Mesenchymal stem cell (in vitro differentiated cells and primary cell): ENCODE data around the gene ZBTB21.

Experiments
- DNase-seq: peaks from one replicate; pipeline ENCODE4 v3.0.0-alpha.2; 2013
- H2AFZ ChIP-seq: one replicate; pipeline ENCODE4 v1.6.1; 2013; ENCODE audit warnings: low read depth, mild to moderate bottlenecking, control low read depth, inconsistent platforms, low read length, moderate library complexity
- H2AK5ac ChIP-seq: 2 replicates; pipeline ENCODE4 v1.6.1; 2013; ENCODE audit warnings: low read length, moderate library complexity, mild to moderate bottlenecking, inconsistent platforms; ENCODE audit not compliant: severe bottlenecking
- H2BK120ac ChIP-seq: one replicate; pipeline ENCODE4 v1.6.1; 2013; ENCODE audit warnings: low read depth, mild to moderate bottlenecking, inconsistent platforms, low read length, moderate library complexity
- H2BK12ac ChIP-seq, 2 experiments: one replicate each; pipeline ENCODE4 v1.6.1; 2013; ENCODE audit warnings: inconsistent platforms in 2 of 2, low read length in 2 of 2, mild to moderate bottlenecking in 2 of 2, moderate library complexity in 2 of 2, control low read depth in 1 of 2
- H2BK15ac ChIP-seq: one replicate; pipeline ENCODE4 v1.6.1; 2013; ENCODE audit warnings: mild to moderate bottlenecking, low read depth, inconsistent platforms; ENCODE audit not compliant: poor library complexity, severe bottlenecking
- H2BK5ac ChIP-seq: 2 replicates; pipeline ENCODE4 v1.6.1; 2013; ENCODE audit warnings: low read depth, mild to moderate bottlenecking, low read length, control low read depth, inconsistent platforms; ENCODE audit not compliant: poor library complexity, severe bottlenecking
- H3K14ac ChIP-seq, 2 experiments: one replicate each; pipeline ENCODE4 v1.6.1; 2013; ENCODE audit warnings: inconsistent platforms in 2 of 2, low read length in 2 of 2, control low read depth in 1 of 2, mild to moderate bottlenecking in 1 of 2, moderate library complexity in 1 of 2
- H3K18ac ChIP-seq, 2 experiments: one replicate each; pipeline ENCODE4 v1.6.1; 2013; ENCODE audit warnings: inconsistent platforms in 2 of 2, low read length in 2 of 2, control low read depth in 1 of 2, low read depth in 1 of 2, mild to moderate bottlenecking in 1 of 2
- H3K23ac ChIP-seq, 2 experiments: one replicate each; pipeline ENCODE4 v1.6.1; 2013; ENCODE audit warnings: inconsistent platforms in 2 of 2, low read length in 2 of 2, mild to moderate bottlenecking in 2 of 2, moderate library complexity in 2 of 2, control low read depth in 1 of 2
- H3K27ac ChIP-seq: 2 replicates; pipeline ENCODE4 v1.5.1; 2013; ENCODE audit warnings: mild to moderate bottlenecking, moderate library complexity, low read length, control low read depth, inconsistent platforms; ENCODE audit not compliant: poor library complexity, severe bottlenecking
- H3K27me3 ChIP-seq, 2 experiments: 2 replicates each; pipeline versions ENCODE4 v1.6.1 to v1.7.0; 2013; ENCODE audit warnings: low read length in 2 of 2, mild to moderate bottlenecking in 2 of 2, moderate library complexity in 2 of 2, control low read depth in 1 of 2, inconsistent platforms in 1 of 2; ENCODE audit not compliant: control insufficient read depth in 1 of 2, insufficient read depth in 1 of 2
- H3K36me3 ChIP-seq, 2 experiments: 2 replicates each; pipeline versions ENCODE4 v1.6.1 to v1.7.0; 2013; ENCODE audit warnings: low read length in 2 of 2, control low read depth in 1 of 2, inconsistent platforms in 1 of 2, low read depth in 1 of 2, mild to moderate bottlenecking in 1 of 2; ENCODE audit not compliant: insufficient read depth in 2 of 2, control insufficient read depth in 1 of 2
- H3K4ac ChIP-seq, 2 experiments: one replicate each; pipeline ENCODE4 v1.6.1; 2013; ENCODE audit warnings: inconsistent platforms in 2 of 2, low read length in 2 of 2, mild to moderate bottlenecking in 2 of 2, moderate library complexity in 2 of 2, control low read depth in 1 of 2, low read depth in 1 of 2
- H3K4me1 ChIP-seq: 2 replicates; pipeline ENCODE4 v1.6.1; 2013; ENCODE audit warnings: low read depth, low read length, control low read depth; ENCODE audit not compliant: control insufficient read depth, insufficient read depth
- H3K4me2 ChIP-seq: 2 replicates; pipeline ENCODE4 v1.6.1; 2013; ENCODE audit warnings: low read length, mild to moderate bottlenecking, inconsistent platforms; ENCODE audit not compliant: poor library complexity, severe bottlenecking
- H3K4me3 ChIP-seq, 2 experiments: 2 replicates each; pipeline versions ENCODE4 v1.5.1 to v1.7.0; 2013; ENCODE audit warnings: low read length in 2 of 2, mild to moderate bottlenecking in 2 of 2, control low read depth in 1 of 2, low read depth in 1 of 2; ENCODE audit not compliant: insufficient read depth in 1 of 2
- H3K79me1 ChIP-seq: replicated peaks from 2 replicates; pipeline ENCODE4 v1.6.1; 2013; ENCODE audit warnings: mild to moderate bottlenecking, control low read depth, low read length, inconsistent platforms; ENCODE audit not compliant: poor library complexity, severe bottlenecking
- H3K9ac ChIP-seq: 2 replicates; pipeline ENCODE4 v1.7.0; 2013; ENCODE audit warnings: mild to moderate bottlenecking, low read length, moderate library complexity
- H3K9me3 ChIP-seq: 2 replicates; pipeline ENCODE4 v1.7.0; 2013; ENCODE audit warnings: mild to moderate bottlenecking, low read length; ENCODE audit not compliant: control insufficient read depth
- H4K8ac ChIP-seq: one replicate; pipeline ENCODE4 v1.6.1; 2013; ENCODE audit warnings: inconsistent platforms, mild to moderate bottlenecking, low read length, moderate library complexity
- H4K91ac ChIP-seq: one replicate; pipeline ENCODE4 v1.6.1; 2013; ENCODE audit warnings: mild to moderate bottlenecking, low read length, inconsistent platforms
- WGBS: methylation state at CpG from one replicate; pipeline ENCODE4 v1.1.7; 2013; ENCODE audit warnings: mixed read lengths; 5-methylcytosine and 5-hydroxymethylcytosine counted together

The ZBTB21 gene

GRCh38 chr21:42057851-42058437 is 47.8 kb upstream of the ZBTB21 start:
- H2BK15ac ChIP-seq: no peak overlapping the region
- 78% methylated on average over 11 of the region's 11 CpGs for WGBS
- H3K23ac ChIP-seq: peak overlapping the region in 1 of 2 experiments; percentile 61
- H3K9ac ChIP-seq: no peak overlapping the region
- no peaks in the 10 kb centered on the region for H3K4me1 ChIP-seq
- peak overlapping the region; percentile 52 to 63 for H3K18ac ChIP-seq
- H3K27me3 ChIP-seq: peaks cover 6 to 80% of the 10 kb centered on the region in 2 experiments
- no peak overlapping the region for H3K4me2 ChIP-seq
- peak overlapping the region in 1 of 2 experiments; percentile 78 for H3K14ac ChIP-seq
- H3K79me1 ChIP-seq: no peaks in the 10 kb centered on the region
- DNase-seq: peak; percentile 60
- peak overlapping the region; percentile 69 for H2BK120ac ChIP-seq
- peak overlapping the region; percentile 15 for H4K8ac ChIP-seq
- peak overlapping the region; percentile 5 for H4K91ac ChIP-seq
- H2BK5ac ChIP-seq: no peak overlapping the region
- H2BK12ac ChIP-seq: peak overlapping the region; percentile 86 to 89
- H3K9me3 ChIP-seq: peaks cover 6% of the 10 kb centered on the region
- peak overlapping the region; percentile 52 for H3K4ac ChIP-seq
- H2AFZ ChIP-seq: no peak overlapping the region
- H2AK5ac ChIP-seq: no peak overlapping the region
- no peak overlapping the region for H3K4me3 ChIP-seq
- H3K36me3 ChIP-seq: no peaks in the 10 kb centered on the region
- H3K27ac ChIP-seq: no peak overlapping the region

GRCh38 chr21:42056996-42057689 is 47.0 kb upstream of the ZBTB21 start:
- no peak overlapping the region for H2AK5ac ChIP-seq
- peak overlapping the region; percentile 86 to 92 for H3K18ac ChIP-seq
- 25% methylated on average over 13 of the region's 17 CpGs for WGBS
- no peak overlapping the region for H2BK5ac ChIP-seq
- H3K79me1 ChIP-seq: no peaks in the 10 kb centered on the region
- H2BK120ac ChIP-seq: peak overlapping the region; percentile 87
- peak overlapping the region; percentile 52 to 92 for H3K4ac ChIP-seq
- no peak overlapping the region for H3K27ac ChIP-seq
- no peak overlapping the region for H3K14ac ChIP-seq
- H3K9me3 ChIP-seq: peaks cover 13% of the 10 kb centered on the region
- H3K23ac ChIP-seq: no peak overlapping the region
- peaks cover 6 to 76% of the 10 kb centered on the region in 2 experiments for H3K27me3 ChIP-seq
- peak overlapping the region; percentile 96 for H4K91ac ChIP-seq
- no peaks in the 10 kb centered on the region for H3K4me1 ChIP-seq
- H2AFZ ChIP-seq: no peak overlapping the region
- H4K8ac ChIP-seq: peak overlapping the region; percentile 78
- H2BK12ac ChIP-seq: peak overlapping the region; percentile 61 to 80
- DNase-seq: peak; percentile 98
- H3K36me3 ChIP-seq: no peaks in the 10 kb centered on the region
- H2BK15ac ChIP-seq: no peak overlapping the region
- no peak overlapping the region for H3K9ac ChIP-seq
- H3K4me3 ChIP-seq: no peak overlapping the region
- H3K4me2 ChIP-seq: no peak overlapping the region

- H3K23ac ChIP-seq: peak overlapping the region in 1 of 2 experiments; percentile 4
- H2BK15ac ChIP-seq: no peak overlapping the region
- H3K9ac ChIP-seq: no peak overlapping the region
- no peak overlapping the region for H2AFZ ChIP-seq
- no peaks in the 10 kb centered on the region for H3K79me1 ChIP-seq
- H3K36me3 ChIP-seq: no peaks in the 10 kb centered on the region
- peak overlapping the region; percentile 61 to 80 for H2BK12ac ChIP-seq
- no peak overlapping the region for H3K4me3 ChIP-seq
- DNase-seq: no peak
- peaks cover 6 to 69% of the 10 kb centered on the region in 2 experiments for H3K27me3 ChIP-seq
- peak overlapping the region; percentile 78 for H4K8ac ChIP-seq
- H3K14ac ChIP-seq: no peak overlapping the region
- no peak overlapping the region for H2BK5ac ChIP-seq
- peak overlapping the region; percentile 87 for H2BK120ac ChIP-seq
- H3K4ac ChIP-seq: peak overlapping the region; percentile 60 to 92
- peak overlapping the region; percentile 86 to 92 for H3K18ac ChIP-seq
- no peak overlapping the region for H3K4me2 ChIP-seq
- H3K9me3 ChIP-seq: peaks cover 13% of the 10 kb centered on the region
- no peak overlapping the region for H3K27ac ChIP-seq
- H2AK5ac ChIP-seq: no peak overlapping the region
- H4K91ac ChIP-seq: peak overlapping the region; percentile 96
- no peaks in the 10 kb centered on the region for H3K4me1 ChIP-seq
- 64% methylated on average over 11 of the region's 11 CpGs for WGBS
These were observed 46.3 kb upstream of the ZBTB21 start for GRCh38 chr21:42056468-42056867.

GRCh38 chr21:42055425-42055824 is 45.3 kb upstream of the ZBTB21 start:
- Histone ChIP-seq H2BK15ac (peak overlapping the region; percentile 73), H3K4me3 (no peak overlapping the region), H2AFZ (no peak overlapping the region), H3K23ac (no peak overlapping the region), H3K4me1 (no peaks in the 10 kb centered on the region), H3K9me3 (peaks cover 13% of the 10 kb centered on the region), H4K8ac (no peak overlapping the region), H3K4me2 (no peak overlapping the region), H3K14ac (peak overlapping the region in 1 of 2 experiments; percentile 83), H2AK5ac (no peak overlapping the region), H4K91ac (peak overlapping the region; percentile 40), H3K27ac (no peak overlapping the region), H3K18ac (peak overlapping the region in 1 of 2 experiments; percentile 61), H3K79me1 (no peaks in the 10 kb centered on the region), H3K36me3 (no peaks in the 10 kb centered on the region), H2BK12ac (peak overlapping the region in 1 of 2 experiments; percentile 87), H3K4ac (peak overlapping the region in 1 of 2 experiments; percentile 47), H2BK5ac (no peak overlapping the region), H3K9ac (no peak overlapping the region), H2BK120ac (no peak overlapping the region), H3K27me3 (peaks cover 6 to 60% of the 10 kb centered on the region in 2 experiments)
- WGBS: 96% methylated on average over 8 of the region's 9 CpGs
- no peak for DNase-seq
